BLaER1 (cell line): ENCODE measurements around the gene KRT6A.

Source experiments
- H3K27ac ChIP-seq: shearing (Covaris generic); formaldehyde crosslinking; 2 replicates; pipeline ENCODE4 v1.8.1; 2022
- H3K27me3 ChIP-seq: shearing (Covaris generic); formaldehyde crosslinking; 2 replicates; pipeline ENCODE4 v1.8.1; 2022
- H3K36me3 ChIP-seq: shearing (Covaris generic); formaldehyde crosslinking; 2 replicates; pipeline ENCODE4 v1.8.1; 2022
- H3K4me1 ChIP-seq: shearing (Covaris generic); formaldehyde crosslinking; 2 replicates; pipeline ENCODE4 v1.8.1; 2022
- H3K4me2 ChIP-seq: shearing (Covaris generic); formaldehyde crosslinking; 2 replicates; pipeline ENCODE4 v1.8.1; 2022
- H3K4me3 ChIP-seq: shearing (Covaris generic); formaldehyde crosslinking; 2 replicates; pipeline ENCODE4 v1.8.1; 2022
- H3K9ac ChIP-seq: shearing (Covaris generic); formaldehyde crosslinking; 2 replicates; pipeline ENCODE4 v1.8.1; 2022
- H3K9me3 ChIP-seq: shearing (Covaris generic); formaldehyde crosslinking; 2 replicates; pipeline ENCODE4 v1.8.1; 2022
- H4K20me1 ChIP-seq: shearing (Covaris generic); formaldehyde crosslinking; 2 replicates; pipeline ENCODE4 v1.8.1; 2022
- Cebpa-rat ChIP-seq: shearing (Covaris generic); IDR thresholded peaks from 2 replicates; pipeline ENCODE4 v1.8.1; 2022

KRT6A gene

DNA sequence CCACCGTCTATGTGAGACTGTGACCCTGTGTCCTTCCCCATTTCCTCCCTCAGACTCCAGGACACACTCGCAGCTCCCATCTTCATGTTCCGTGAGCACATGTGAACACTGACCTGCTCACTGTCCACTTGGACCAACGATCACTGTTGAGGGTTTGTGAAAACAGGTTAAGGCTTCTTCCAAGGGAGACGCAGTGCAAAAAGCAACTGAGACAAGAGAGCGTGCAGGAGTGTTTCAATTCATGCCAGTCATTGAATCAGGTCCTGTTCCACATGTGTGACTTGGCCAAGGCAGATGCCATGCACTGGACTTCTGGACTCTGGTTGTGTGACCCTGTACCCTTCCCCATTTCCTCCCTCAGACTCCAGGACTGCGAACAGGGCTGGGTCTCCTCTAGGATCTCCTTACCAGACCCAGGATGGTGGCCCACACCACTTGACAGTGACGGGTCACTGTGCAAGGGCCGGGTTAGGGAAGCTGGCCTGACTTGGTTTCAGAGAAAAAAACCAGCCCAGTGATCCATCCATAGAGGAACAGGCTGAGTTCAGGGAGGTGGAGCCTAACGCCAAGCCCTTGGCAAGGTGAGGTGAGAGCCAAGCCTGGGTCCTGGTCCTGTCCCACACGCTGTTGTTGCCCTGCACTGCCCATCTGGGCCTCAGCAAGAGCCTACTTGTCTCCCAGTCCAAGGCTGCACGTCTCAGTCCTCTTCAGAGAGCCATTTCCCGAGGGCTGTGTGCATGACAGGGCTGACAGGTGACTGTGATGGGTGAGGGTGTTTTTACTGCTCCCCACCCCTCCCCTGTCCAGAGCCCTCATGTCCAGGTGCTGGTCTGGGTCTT, 32.8 kb upstream of the KRT6A start:
- Histone ChIP-seq H4K20me1 (no peaks in the 10 kb centered on the region), H3K27ac (no peak overlapping the region), H3K9me3 (no peaks in the 10 kb centered on the region), H3K27me3 (no peaks in the 10 kb centered on the region), H3K36me3 (no peaks in the 10 kb centered on the region), H3K4me1 (peaks cover 19% of the 10 kb centered on the region), H3K4me3 (no peak overlapping the region), H3K9ac (no peak overlapping the region), H3K4me2 (peak overlapping the region; percentile 7; the same call in 1 of the 2 replicates)
- no peak for TF ChIP-seq Cebpa-rat

DNA sequence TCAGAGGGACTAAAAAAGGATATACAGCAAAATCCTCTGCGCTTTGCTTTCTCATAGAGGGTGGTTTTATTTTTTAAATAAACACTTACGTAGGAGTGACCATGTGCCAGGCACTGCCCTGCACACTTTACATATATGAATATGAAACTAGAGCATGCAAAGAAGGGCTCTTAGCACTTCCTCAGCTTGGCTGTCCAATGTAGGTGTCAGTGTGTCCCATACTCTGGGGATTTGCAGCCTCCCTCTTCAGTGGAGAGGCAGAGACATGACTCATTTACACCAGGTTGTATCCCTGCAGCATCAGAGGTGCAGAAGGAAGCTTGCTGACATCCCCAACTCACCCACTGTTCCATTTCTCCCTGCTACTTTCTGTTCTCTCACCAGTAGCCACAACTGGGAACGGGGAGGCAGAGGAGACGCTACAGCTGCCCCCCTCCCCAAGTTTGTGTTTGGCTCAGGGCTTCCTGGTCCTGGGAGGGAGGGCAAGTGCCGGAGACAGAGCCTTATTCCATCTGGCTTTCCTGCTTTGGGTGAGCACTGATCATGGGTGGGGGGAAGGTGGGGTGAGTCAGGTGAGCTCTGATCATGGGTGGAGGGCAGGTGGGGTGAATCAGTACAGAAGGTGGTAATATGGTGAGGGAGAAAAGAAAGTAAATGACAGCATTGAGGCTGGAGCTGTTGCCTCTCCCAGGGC, 32.0 kb upstream of the KRT6A start:
- no peak for TF ChIP-seq Cebpa-rat
- H4K20me1 ChIP-seq = no peaks in the 10 kb centered on the region
- H3K4me1 ChIP-seq = peaks cover 14% of the 10 kb centered on the region
- H3K9ac ChIP-seq = no peak overlapping the region
- H3K27me3 ChIP-seq = no peaks in the 10 kb centered on the region
- no peak overlapping the region for H3K4me3 ChIP-seq
- H3K36me3 ChIP-seq = no peaks in the 10 kb centered on the region
- no peak overlapping the region for H3K4me2 ChIP-seq
- no peak overlapping the region for H3K27ac ChIP-seq
- H3K9me3 ChIP-seq = no peaks in the 10 kb centered on the region

DNA sequence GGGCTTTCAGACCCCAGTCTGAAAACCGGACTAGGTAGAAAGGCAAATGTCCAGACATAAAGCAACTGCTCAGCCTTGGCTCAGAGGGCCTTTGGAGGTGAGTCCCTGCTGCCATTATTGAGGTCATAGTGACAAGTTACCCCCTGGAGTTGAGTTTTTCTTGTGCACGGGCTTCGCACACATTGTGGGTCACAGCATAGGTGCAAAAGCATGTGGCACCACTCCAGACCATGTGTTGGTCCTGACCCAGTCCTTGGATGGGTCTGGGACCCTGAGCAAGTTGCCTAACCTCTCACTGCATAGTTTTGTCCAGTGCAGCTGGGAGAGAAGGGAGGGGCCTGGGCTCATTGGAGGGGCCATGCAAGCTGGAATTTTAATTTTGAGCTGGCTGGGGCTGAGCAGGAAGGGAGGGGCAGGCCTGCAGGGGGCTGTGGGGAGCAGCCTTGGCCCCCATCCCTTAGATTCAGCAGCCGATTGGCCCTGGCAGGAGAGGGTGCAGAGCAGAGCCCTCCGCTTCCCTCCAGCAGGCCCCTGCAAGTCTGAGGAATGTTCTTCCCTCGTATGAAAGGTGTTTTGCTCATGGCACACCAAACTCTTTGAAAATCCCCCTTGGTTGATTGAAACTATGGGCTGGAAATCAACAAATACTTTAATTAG, 31.3 kb upstream of the KRT6A start:
- no peaks in the 10 kb centered on the region for H3K9me3 ChIP-seq
- no peak overlapping the region for H3K27ac ChIP-seq
- peaks cover 14% of the 10 kb centered on the region for H3K4me1 ChIP-seq
- no peak overlapping the region for H3K9ac ChIP-seq
- TF ChIP-seq Cebpa-rat = no peak
- H3K27me3 ChIP-seq = no peaks in the 10 kb centered on the region
- H3K4me2 ChIP-seq = no peak overlapping the region
- H3K36me3 ChIP-seq = no peaks in the 10 kb centered on the region
- H4K20me1 ChIP-seq = no peaks in the 10 kb centered on the region
- no peak overlapping the region for H3K4me3 ChIP-seq

DNA sequence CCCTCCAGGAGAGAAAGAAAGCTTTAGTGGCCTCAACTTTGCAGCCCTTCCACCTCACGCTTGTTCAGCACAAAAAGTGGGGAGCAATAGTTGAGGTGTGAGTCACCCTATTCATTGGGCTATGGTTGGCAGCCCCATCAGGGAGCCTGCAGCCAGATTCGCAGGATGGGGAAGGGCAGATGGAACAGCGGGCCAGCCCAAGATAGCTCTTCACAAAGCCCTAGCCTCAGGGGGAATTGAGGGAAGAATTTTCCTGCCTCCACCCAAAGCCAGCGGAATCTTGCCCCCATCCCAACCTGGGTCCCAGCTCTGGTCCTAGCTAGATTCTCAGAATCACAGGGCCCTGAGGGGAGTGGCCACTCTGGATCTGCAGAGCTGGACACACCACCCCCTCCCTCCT, 30.8 kb upstream of the KRT6A start:
- no peak overlapping the region for H3K27ac ChIP-seq
- TF ChIP-seq Cebpa-rat = no peak
- H3K9ac ChIP-seq = no peak overlapping the region
- H3K4me1 ChIP-seq = peaks cover 14% of the 10 kb centered on the region
- no peak overlapping the region for H3K4me3 ChIP-seq
- no peak overlapping the region for H3K4me2 ChIP-seq
- no peaks in the 10 kb centered on the region for H3K9me3 ChIP-seq
- no peaks in the 10 kb centered on the region for H4K20me1 ChIP-seq
- no peaks in the 10 kb centered on the region for H3K27me3 ChIP-seq
- no peaks in the 10 kb centered on the region for H3K36me3 ChIP-seq

DNA sequence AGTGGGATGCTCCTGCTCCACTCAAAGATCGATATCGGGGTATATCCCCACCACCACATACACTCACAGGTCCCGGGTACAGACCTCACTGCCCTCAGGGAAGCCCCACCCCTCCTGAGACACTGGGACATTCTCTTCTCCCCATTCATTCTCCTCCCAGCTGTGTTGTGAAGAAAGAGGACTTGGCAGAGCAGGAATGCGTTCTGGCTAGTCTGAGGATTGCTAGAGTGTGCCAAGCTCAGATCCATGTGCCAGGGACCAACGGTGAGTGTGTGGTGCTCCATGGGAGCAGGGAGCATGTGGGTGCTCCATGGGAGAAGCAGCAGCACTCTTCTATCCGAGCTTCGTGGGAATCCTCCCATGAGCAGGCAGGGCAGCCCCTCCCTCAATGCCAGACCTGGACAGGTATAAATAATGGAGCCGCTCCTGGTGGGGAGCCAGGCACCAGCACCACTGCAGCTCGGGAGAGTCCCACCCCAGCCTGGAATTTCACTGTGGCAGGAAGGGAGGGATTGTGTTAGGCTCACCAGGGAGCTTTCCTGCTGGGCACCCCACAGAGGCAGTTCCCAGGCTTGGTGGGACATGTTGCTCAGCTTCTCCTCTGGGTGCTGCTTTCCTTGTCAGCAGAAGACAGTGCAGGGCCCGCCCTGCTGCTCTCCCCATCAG, 29.4 kb upstream of the KRT6A start:
- no peaks in the 10 kb centered on the region for H3K9me3 ChIP-seq
- no peak overlapping the region for H3K27ac ChIP-seq
- no peak overlapping the region for H3K4me3 ChIP-seq
- H3K4me1 ChIP-seq = peaks cover 9% of the 10 kb centered on the region
- H3K36me3 ChIP-seq = no peaks in the 10 kb centered on the region
- H3K9ac ChIP-seq = no peak overlapping the region
- H4K20me1 ChIP-seq = no peaks in the 10 kb centered on the region
- H3K4me2 ChIP-seq = no peak overlapping the region
- H3K27me3 ChIP-seq = no peaks in the 10 kb centered on the region
- TF ChIP-seq Cebpa-rat = no peak

DNA sequence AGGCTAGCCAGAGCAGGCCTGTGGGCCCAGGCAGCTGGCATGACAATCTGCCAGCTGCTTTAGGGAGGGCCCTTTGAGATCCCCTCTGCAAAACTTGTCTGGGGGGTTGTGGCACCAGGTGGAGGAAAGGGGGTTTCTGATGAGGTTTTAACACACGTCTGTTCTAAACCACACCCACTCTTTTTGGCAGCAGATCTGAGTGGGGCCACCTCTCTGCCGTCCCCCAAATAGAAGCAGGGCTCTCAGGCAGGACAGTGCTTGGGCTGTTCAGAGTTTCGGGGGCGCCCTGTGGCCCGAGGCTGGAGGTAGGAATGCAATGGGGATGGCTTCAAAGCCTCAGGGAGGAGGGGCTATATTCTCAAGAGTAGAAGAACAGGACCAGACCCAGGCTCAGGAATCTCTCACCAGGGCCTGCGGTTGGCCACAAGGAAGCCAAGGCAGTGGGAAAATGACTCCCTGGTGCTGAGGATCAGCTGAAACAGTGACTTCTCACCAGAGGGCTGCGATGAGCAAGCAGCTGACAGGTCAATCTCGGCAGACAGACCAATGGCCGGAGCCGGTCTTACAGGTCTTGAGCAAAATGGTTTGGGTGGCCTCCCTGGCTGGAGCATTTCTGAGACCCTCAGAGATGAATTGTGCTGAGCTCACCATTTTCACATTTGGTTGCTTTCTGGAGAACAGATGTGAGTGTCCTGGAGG, 28.7 kb upstream of the KRT6A start:
- Histone ChIP-seq H3K36me3 (no peaks in the 10 kb centered on the region), H3K4me3 (no peak overlapping the region), H3K27ac (no peak overlapping the region), H3K4me2 (no peak overlapping the region), H3K9ac (no peak overlapping the region), H3K4me1 (peaks cover 2% of the 10 kb centered on the region; the same call in 1 of the 2 replicates), H3K27me3 (no peaks in the 10 kb centered on the region), H3K9me3 (no peaks in the 10 kb centered on the region), H4K20me1 (no peaks in the 10 kb centered on the region)
- TF ChIP-seq Cebpa-rat = no peak

DNA sequence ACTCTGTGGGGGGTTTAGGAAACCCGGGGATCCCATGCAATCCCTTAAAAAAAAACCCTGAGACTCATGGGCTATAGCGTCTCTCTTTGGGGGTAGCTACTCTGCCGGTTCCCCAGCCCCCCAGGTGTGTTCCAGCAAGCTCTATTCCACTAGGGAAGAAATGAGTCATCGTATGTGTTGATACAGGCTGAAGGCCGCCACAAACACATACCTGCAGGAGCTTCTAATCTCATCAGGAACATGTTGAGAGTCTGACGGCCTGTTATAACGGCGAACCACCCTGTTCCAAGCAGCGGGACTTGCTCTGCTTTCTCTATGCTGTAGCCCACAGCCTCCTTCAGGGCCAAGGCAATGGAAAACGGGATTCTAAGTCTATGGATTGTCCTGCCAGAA, 28.1 kb upstream of the KRT6A start:
- Histone ChIP-seq H3K4me3 (no peak overlapping the region), H3K4me2 (no peak overlapping the region), H3K27ac (no peak overlapping the region), H3K9ac (no peak overlapping the region), H3K36me3 (no peaks in the 10 kb centered on the region), H3K27me3 (no peaks in the 10 kb centered on the region), H3K4me1 (no peaks in the 10 kb centered on the region; the same call in 1 of the 2 replicates), H4K20me1 (no peaks in the 10 kb centered on the region), H3K9me3 (no peaks in the 10 kb centered on the region)
- no peak for TF ChIP-seq Cebpa-rat

DNA sequence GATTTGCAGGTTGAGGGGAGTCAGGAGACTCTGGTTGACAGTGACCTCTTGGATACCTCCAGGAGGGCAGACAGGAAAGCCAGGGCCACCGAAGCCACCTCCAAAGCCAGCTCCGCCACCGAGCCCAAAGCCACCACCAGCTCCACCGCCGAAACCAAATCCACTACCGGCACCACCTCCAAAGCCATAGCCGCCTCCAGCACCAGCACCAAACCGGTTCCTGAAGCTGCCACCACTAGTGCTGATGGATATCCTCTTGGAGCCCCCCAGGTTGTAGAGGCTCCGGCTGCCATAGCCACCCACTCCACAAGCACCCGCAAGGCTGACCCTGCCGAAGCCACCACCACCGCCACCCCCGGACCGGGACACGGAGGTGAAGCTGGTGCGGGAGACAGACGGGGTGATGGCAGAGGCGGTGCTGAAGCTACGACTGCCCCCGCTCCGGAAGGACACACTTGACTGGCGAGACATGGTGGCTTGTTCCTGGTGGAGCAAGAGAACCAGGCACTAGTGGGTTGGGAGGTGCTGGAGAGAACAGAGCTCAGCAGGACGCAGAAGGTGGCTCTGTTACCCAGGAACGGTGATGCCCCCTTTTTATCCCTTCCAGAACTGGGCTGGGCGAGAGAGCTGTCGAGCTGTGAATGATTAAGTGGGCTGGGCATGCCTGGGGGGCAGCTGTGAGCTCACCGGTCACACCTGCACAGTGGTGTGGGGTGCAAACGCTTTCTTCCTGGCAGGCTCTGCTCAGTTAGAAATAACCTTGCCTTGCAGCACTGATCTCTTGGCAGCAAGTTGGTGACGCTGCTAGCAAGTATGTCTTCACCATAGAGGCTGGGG, 27.0 kb upstream of the KRT6A start, which contains the start of gene KRT5:
Gene KRT5, minus strand, starts transcription at position 569 of the 837 bp plus-strand sequence. Its CDS starts 98 bp downstream, at position 471.
- Histone ChIP-seq H3K4me3 (no peak within 1 kb of the TSS), H3K4me2 (no peak within 1 kb of the TSS), H3K9me3 (no peaks in the 10 kb centered on the region), H3K9ac (no peak within 1 kb of the TSS), H3K4me1 (no peaks in the 10 kb centered on the region), H3K27me3 (no peaks in the 10 kb centered on the region), H4K20me1 (no peaks in the 10 kb centered on the region), H3K27ac (no peak within 1 kb of the TSS), H3K36me3 (no peaks in the 10 kb centered on the region)
- TF ChIP-seq Cebpa-rat = no peak
